Liver (tissue), 9 donors: ENCODE measurements around the gene TKTL1. TPM values are rescaled to one million over a fixed set of nuclear protein-coding genes. Genes with fewer than 3 reads are reported as not detected.

Experiments used
- DNase-seq: peaks from one replicate; pipeline ENCODE4 v3.0.0-alpha.2; 2017; ENCODE audit warnings: low spot score
- H3K27ac ChIP-seq, 2 donors: one replicate each; pipeline ENCODE4 v1.7.0; 2013; ENCODE audit warnings: inconsistent platforms in 2 of 2, low read length in 2 of 2, control low read depth in 1 of 2, low read depth in 1 of 2, mild to moderate bottlenecking in 1 of 2
- H3K27me3 ChIP-seq, 4 donors: one replicate each; pipeline versions ENCODE4 v1.6.1 to v1.7.0; 2013; ENCODE audit warnings: low read length in 3 of 4, inconsistent platforms in 1 of 4, mild to moderate bottlenecking in 1 of 4, moderate library complexity in 1 of 4; ENCODE audit not compliant: control insufficient read depth in 4 of 4, insufficient read depth in 4 of 4
- H3K36me3 ChIP-seq, 4 donors: one replicate each; pipeline versions ENCODE4 v1.6.1 to v1.7.0; 2013; ENCODE audit warnings: low read length in 3 of 4, mild to moderate bottlenecking in 3 of 4, low read depth in 1 of 4, moderate library complexity in 1 of 4; ENCODE audit not compliant: control insufficient read depth in 4 of 4, insufficient read depth in 3 of 4
- H3K4me1 ChIP-seq, 4 donors: one replicate each; pipeline versions ENCODE4 v1.6.1 to v1.7.0; 2013; ENCODE audit warnings: low read length in 3 of 4, mild to moderate bottlenecking in 3 of 4, moderate library complexity in 1 of 4; ENCODE audit not compliant: control insufficient read depth in 4 of 4, insufficient read depth in 4 of 4
- H3K4me3 ChIP-seq, 3 donors: one replicate each; pipeline versions ENCODE4 v1.6.1 to v1.7.0; 2013; ENCODE audit warnings: low read length in 3 of 3, control low read depth in 1 of 3, low read depth in 1 of 3, mild to moderate bottlenecking in 1 of 3
- H3K9ac ChIP-seq, 2 donors: one replicate each; pipeline ENCODE4 v1.7.0; 2013; ENCODE audit warnings: low read length in 2 of 2, mild to moderate bottlenecking in 2 of 2, moderate library complexity in 2 of 2, control low read depth in 1 of 2, low read depth in 1 of 2
- H3K9me3 ChIP-seq, 4 donors: one replicate each; pipeline versions ENCODE4 v1.6.1 to v1.7.0; 2013; ENCODE audit warnings: low read length in 3 of 4; ENCODE audit not compliant: control insufficient read depth in 4 of 4
- CTCF ChIP-seq: fragments of 150-350 bp; IDR thresholded peaks from 2 replicates; pipeline ENCODE4 v1.5.1; 2017; ENCODE audit warnings: improper control_type of control experiment, low read depth, low read length; ENCODE audit not compliant: missing input control
- EGR1 ChIP-seq, 2 donors: IDR thresholded peaks; 2 replicates each; pipeline ENCODE4 v1.6.1; 2016 to 2018; ENCODE audit warnings: antibody characterized with exemption in 2 of 2, low read depth in 2 of 2
- FOXA1 ChIP-seq: IDR thresholded peaks from 2 replicates; pipeline ENCODE4 v1.6.1; 2016; ENCODE audit warnings: antibody characterized with exemption
- FOXA2 ChIP-seq: IDR thresholded peaks from 2 replicates; pipeline ENCODE4 v1.6.1; 2016; ENCODE audit warnings: antibody characterized with exemption
- GABPA ChIP-seq, 2 donors: IDR thresholded peaks in 1 of 2; conservative IDR thresholded peaks in 1 of 2; 2 replicates each; pipeline ENCODE4 v1.6.1; 2016; ENCODE audit warnings: antibody characterized with exemption in 2 of 2, mild to moderate bottlenecking in 1 of 2, moderate library complexity in 1 of 2
- HNF4A ChIP-seq, 2 donors: conservative IDR thresholded peaks; 2 replicates each; pipeline ENCODE4 v1.6.1; 2016; ENCODE audit warnings: antibody characterized with exemption in 2 of 2, mild to moderate bottlenecking in 2 of 2
- HNF4G ChIP-seq: IDR thresholded peaks from 2 replicates; pipeline ENCODE4 v1.6.1; 2016; ENCODE audit warnings: antibody characterized with exemption
- JUND ChIP-seq, 2 donors: IDR thresholded peaks; 2 replicates each; pipeline ENCODE4 v1.6.1; 2016; ENCODE audit warnings: antibody characterized with exemption in 2 of 2
- MAX ChIP-seq: IDR thresholded peaks from 2 replicates; pipeline ENCODE4 v1.6.1; 2016; ENCODE audit warnings: antibody characterized with exemption
- NR2F2 ChIP-seq: IDR thresholded peaks from 2 replicates; pipeline ENCODE4 v1.6.1; 2016; ENCODE audit warnings: antibody characterized with exemption
- RAD21 ChIP-seq, 2 donors: IDR thresholded peaks; 2 replicates each; pipeline ENCODE4 v1.6.1; 2016; ENCODE audit warnings: antibody characterized with exemption in 2 of 2, mild to moderate bottlenecking in 2 of 2
- REST ChIP-seq: IDR thresholded peaks from 2 replicates; pipeline ENCODE4 v1.6.1; 2016; ENCODE audit warnings: antibody characterized with exemption, mild to moderate bottlenecking
- RXRA ChIP-seq, 2 donors: IDR thresholded peaks; 2 replicates each; pipeline ENCODE4 v1.6.1; 2017 to 2018; ENCODE audit warnings: antibody characterized with exemption in 2 of 2, mild to moderate bottlenecking in 1 of 2
- SP1 ChIP-seq: IDR thresholded peaks from 2 replicates; pipeline ENCODE4 v1.6.1; 2018; ENCODE audit warnings: antibody characterized with exemption, mild to moderate bottlenecking
- TAF1 ChIP-seq: conservative IDR thresholded peaks from 2 replicates; pipeline ENCODE4 v1.6.1; 2016; ENCODE audit warnings: antibody characterized with exemption, mild to moderate bottlenecking
- YY1 ChIP-seq: IDR thresholded peaks from 2 replicates; pipeline ENCODE4 v1.6.1; 2016; ENCODE audit warnings: antibody characterized with exemption, mild to moderate bottlenecking
- ZBTB33 ChIP-seq: IDR thresholded peaks from 2 replicates; pipeline ENCODE4 v1.6.1; 2016; ENCODE audit warnings: antibody characterized with exemption
- WGBS: extraction: QIAGEN DNeasy Blood & Tissue Kit; methylation state at CpG from one replicate; pipeline ENCODE4 v1.1.7; 2013; 5-methylcytosine and 5-hydroxymethylcytosine counted together
- polyA plus RNA-seq, 2 donors: library from polyadenylated mRNA; stranded (reverse) in 1 of 2; unstranded in 1 of 2; fragments of 200-250 nt in 1 of 2; fragments of >200 nt in 1 of 2; fragmentation: Nextera tagmentation in 1 of 2; extraction: Ambion mirVana in 1 of 2; gene quantifications; one replicate each; pipeline versions ENCODE4 v1.2.1 to v1.2.3, GENCODE V29; 2013 to 2015
- total RNA-seq, 2 donors: library from RNA; depleted of rRNA; stranded (reverse); fragments of >200 nt; gene quantifications; one replicate each; pipeline ENCODE4 v1.2.3, GENCODE V29; 2014
- donor health status: healthy.
- donor health status: healthy.
- donor health status: healthy.
- donor health status: healthy.
- donor health status: healthy.

Gene TKTL1
- total and polyA plus RNA-seq, 4 donors: under 0.01 TPM; not detected in 3

- TF ChIP-seq CTCF (no peak), HNF4A (conservative IDR thresholded peaks at IDR 0.05) (no peak)
Measured at GRCh38 chrX:154374313-154375155, 78.9 kb downstream of the TKTL1 start, which contains the start of gene FLNA (continued).

- no peaks in the 10 kb centered on the region for H3K9me3 ChIP-seq
- no peak for DNase-seq
- H3K4me3 ChIP-seq: no peak overlapping the region
- peaks cover 8 to 26% (median 13%) of the 10 kb centered on the region in 4 donors for H3K4me1 ChIP-seq
- 83% methylated on average over 10 of the region's 10 CpGs for WGBS
- H3K27ac ChIP-seq: peak overlapping the region in 1 of 2 donors; percentile 42
- no peaks in the 10 kb centered on the region for H3K27me3 ChIP-seq
- no peaks in the 10 kb centered on the region for H3K36me3 ChIP-seq
- H3K9ac ChIP-seq: no peak overlapping the region
- TF ChIP-seq RAD21 (IDR thresholded peaks at IDR 0.05) (no peak), REST (no peak), RXRA (IDR thresholded peaks at IDR 0.05) (no peak), EGR1 (IDR thresholded peaks at IDR 0.05; ENCODE audit: low read depth in 2 of 2) (no peak), JUND (IDR thresholded peaks at IDR 0.05) (no peak), SP1 (no peak)
Measured at GRCh38 chrX:154375156-154375504, 79.5 kb downstream of the TKTL1 start.

- Histone ChIP-seq H3K9ac (no peak overlapping the region), H3K9me3 (no peaks in the 10 kb centered on the region), H3K27me3 (no peaks in the 10 kb centered on the region), H3K4me1 (peaks cover 7 to 19% (median 13%) of the 10 kb centered on the region in 4 donors), H3K27ac (no peak overlapping the region), H3K36me3 (no peaks in the 10 kb centered on the region), H3K4me3 (no peak overlapping the region)
- no peak for DNase-seq
- WGBS: 91% methylated on average over 3 of the region's 3 CpGs
- TF ChIP-seq EGR1 (IDR thresholded peaks at IDR 0.05; ENCODE audit: low read depth in 2 of 2): no peak
- TF ChIP-seq FOXA2: no peak
- TF ChIP-seq MAX: no peak
- TF ChIP-seq RXRA (IDR thresholded peaks at IDR 0.05): no peak
- TF ChIP-seq ZBTB33: no peak
- no peak for TF ChIP-seq NR2F2
- TF ChIP-seq HNF4G: no peak
- TF ChIP-seq TAF1: no peak
- TF ChIP-seq JUND (IDR thresholded peaks at IDR 0.05): no peak
- TF ChIP-seq FOXA1: no peak
- no peak for TF ChIP-seq CTCF
- TF ChIP-seq YY1: no peak
- no peak for TF ChIP-seq GABPA (IDR thresholded peaks at IDR 0.05 in 1 of 2, conservative IDR thresholded peaks at IDR 0.05 in 1 of 2)
- TF ChIP-seq RAD21 (IDR thresholded peaks at IDR 0.05): no peak
Measured at GRCh38 chrX:154376774-154377173, 81.2 kb downstream of the TKTL1 start.
